ENCODE measurements around the gene KCNT2. TPM values are rescaled to one million over a fixed set of nuclear protein-coding genes. Genes with fewer than 3 reads are reported as not detected.

The KCNT2 gene
- 10 to 100 TPM in 2 of 4 donors, 1 to 10 TPM in 2; 1.6 to 20.9 (median 8.9) TPM for total RNA-seq

- peak; percentile 83 for ATAC-seq (ENCODE audit: low FRiP score)
- DNase-seq (ENCODE audit: low spot score) = no peak
- TF ChIP-seq CTCF (IDR thresholded peaks at IDR 0.05) = no peak
Observed at GRCh38 chr1:196608390-196609369, at the start of gene KCNT2. Gene KCNT2, minus strand, starts transcription at chr1:196608440. Its CDS starts 131 bp downstream, at chr1:196608309.

DNA sequence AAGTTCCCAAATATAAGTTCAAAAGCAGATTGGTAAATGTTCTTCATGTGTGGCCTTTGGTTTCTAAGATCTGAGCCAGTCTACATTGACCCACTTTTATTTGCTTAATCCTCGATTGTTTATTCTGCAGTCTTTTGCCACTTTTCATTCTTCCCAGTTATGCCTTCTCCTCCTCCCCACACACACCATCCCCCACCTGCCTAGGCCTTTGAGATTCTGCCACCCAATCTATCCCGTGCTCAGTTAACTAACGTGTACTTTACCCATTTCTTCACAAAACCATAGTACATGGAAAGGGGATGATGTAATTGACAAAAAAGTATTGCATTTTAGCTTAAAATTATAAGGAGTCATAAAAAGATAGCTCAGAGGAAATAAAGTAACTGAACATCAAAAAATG, 47.3 kb upstream of the KCNT2 start:
- ATAC-seq (ENCODE audit: low FRiP score) = no peak
- no peak for DNase-seq (ENCODE audit: low spot score)

DNA sequence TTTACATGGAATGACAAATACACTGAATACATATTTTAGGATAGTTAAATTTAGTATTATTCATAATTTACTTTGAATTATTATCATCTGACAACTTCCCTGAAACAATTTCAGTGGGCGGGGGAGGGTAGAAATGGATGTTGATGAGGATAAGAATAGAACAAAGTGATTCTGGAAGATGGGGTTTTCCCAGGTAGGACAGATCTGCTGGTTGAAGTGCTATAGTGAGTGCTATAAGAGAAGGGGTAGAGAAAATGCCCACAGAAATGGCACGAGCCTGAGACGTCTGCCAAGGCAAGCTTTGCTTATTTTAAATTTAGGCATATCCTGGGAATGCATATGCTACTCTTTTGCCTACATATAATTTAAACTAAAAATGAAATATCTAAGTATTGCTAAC, 46.8 kb upstream of the KCNT2 start:
- no peak for ATAC-seq (ENCODE audit: low FRiP score)
- no peak for TF ChIP-seq CTCF (IDR thresholded peaks at IDR 0.05)
- DNase-seq (ENCODE audit: low spot score) = no peak

More for the DNA sequence above, 47.3 kb upstream of the KCNT2 start:
- no peak for TF ChIP-seq CTCF (IDR thresholded peaks at IDR 0.05)

GRCh38 chr1:196654271-196654670, 46.0 kb upstream of the KCNT2 start:
- ATAC-seq (ENCODE audit: low FRiP score) (no peak), DNase-seq (ENCODE audit: low spot score) (no peak)
- TF ChIP-seq CTCF (IDR thresholded peaks at IDR 0.05) = no peak

GRCh38 chr1:196651637-196652215, 43.5 kb upstream of the KCNT2 start, which contains the start of gene CFH:
Gene CFH, plus strand, starts transcription at chr1:196652043. Its CDS starts 75 bp downstream, at chr1:196652118.
- DNase-seq (ENCODE audit: low spot score) (no peak), ATAC-seq (ENCODE audit: low FRiP score) (peak; percentile 78)
- TF ChIP-seq CTCF (IDR thresholded peaks at IDR 0.05) = no peak

GRCh38 chr1:196651079-196651478, 42.8 kb upstream of the KCNT2 start:
- TF ChIP-seq CTCF (IDR thresholded peaks at IDR 0.05) = no peak
- ATAC-seq (ENCODE audit: low FRiP score) = no peak
- DNase-seq (ENCODE audit: low spot score) = no peak
